Osteocyte (in vitro differentiated cells): ENCODE measurements around the gene ULK2. TPM values are rescaled to one million over a fixed set of nuclear protein-coding genes. Genes with fewer than 3 reads are reported as not detected.
"Not testable (repeated sequence)": the region's sequence is repeated elsewhere in the genome, so short reads cannot be mapped to it uniquely, and the experiment has no call there.

Experiments
- DNase-seq: peaks from one replicate; pipeline ENCODE4 v3.0.0; 2021; ENCODE audit warnings: mixed read lengths; ENCODE audit not compliant: unreplicated experiment; ENCODE audit errors: extremely low spot score
- H3K27ac Mint-ChIP-seq: one replicate; pipeline ENCODE4 v1.8.0; 2021; ENCODE audit warnings: mild to moderate bottlenecking, mixed read lengths; ENCODE audit not compliant: unreplicated experiment
- H3K27me3 Mint-ChIP-seq: one replicate; pipeline ENCODE4 v1.8.0; 2021; ENCODE audit warnings: mixed read lengths; ENCODE audit not compliant: unreplicated experiment
- H3K36me3 Mint-ChIP-seq: one replicate; pipeline ENCODE4 v1.8.0; 2021; ENCODE audit warnings: mixed read lengths; ENCODE audit not compliant: unreplicated experiment
- H3K4me1 Mint-ChIP-seq: one replicate; pipeline ENCODE4 v1.8.0; 2021; ENCODE audit warnings: mixed read lengths; ENCODE audit not compliant: unreplicated experiment
- H3K4me3 Mint-ChIP-seq: one replicate; pipeline ENCODE4 v1.8.0; 2021; ENCODE audit warnings: mild to moderate bottlenecking, moderate library complexity, mixed read lengths; ENCODE audit not compliant: unreplicated experiment
- H3K9me3 Mint-ChIP-seq: one replicate; pipeline ENCODE4 v1.8.0; 2021; ENCODE audit warnings: mixed read lengths; ENCODE audit not compliant: unreplicated experiment
- total RNA-seq: library from RNA; stranded (reverse); gene quantifications from 2 replicates; pipeline ENCODE4 v1.2.1, GENCODE V29; 2021
- TF ChIP-seq, protein P1 (sequence below): fragments of 200-600 bp; sonication (generic); IDR thresholded peaks from 2 replicates; pipeline ENCODE4 v1.5.0; 2021; ENCODE audit warnings: antibody characterized with exemption, mild to moderate bottlenecking, moderate library complexity

ULK2 gene
- total RNA-seq, 1 donor from 2014 or later = 33.3 TPM

DNA sequence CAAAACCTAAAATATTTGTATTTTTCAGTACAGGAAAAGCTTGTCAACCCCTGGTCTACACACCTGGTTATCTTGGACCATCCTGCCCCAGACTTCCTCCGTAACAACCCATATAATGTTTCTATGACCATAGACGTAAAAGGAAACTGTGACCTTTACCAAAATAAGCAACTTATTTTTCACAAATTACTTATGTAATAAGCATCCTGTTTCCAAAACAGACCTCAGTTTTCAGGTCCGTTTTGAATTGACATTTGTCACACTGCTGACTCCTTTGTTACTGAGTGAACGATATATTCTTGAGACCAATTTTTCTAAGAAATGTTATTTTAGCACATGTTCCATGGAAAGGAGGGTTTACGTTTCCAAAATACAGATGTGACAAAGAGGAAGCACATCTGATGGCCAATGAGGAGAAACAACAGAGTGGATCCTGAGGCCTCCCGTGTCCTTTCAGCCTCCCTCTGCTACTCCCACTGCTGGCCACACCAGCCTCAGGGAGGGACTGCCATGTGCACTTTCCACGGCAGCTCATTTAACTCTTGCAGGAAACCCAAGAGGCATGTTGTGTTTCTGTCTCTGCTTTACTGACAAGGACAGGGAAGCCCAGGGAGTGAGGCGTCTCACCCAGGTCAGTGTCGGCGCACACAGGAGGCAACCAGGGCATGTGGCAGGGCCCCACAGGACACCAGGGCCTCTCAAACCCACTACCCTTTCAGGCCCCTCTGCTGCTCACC is 99.5 kb downstream of the ULK2 start:
- Mint-ChIP-seq H3K4me1 (peaks cover 2% of the 10 kb centered on the region), H3K9me3 (no peaks in the 10 kb centered on the region), H3K27ac (no peak overlapping the region), H3K36me3 (peaks cover 8% of the 10 kb centered on the region), H3K27me3 (no peaks in the 10 kb centered on the region), H3K4me3 (no peak overlapping the region)
- DNase-seq = peak; percentile 65
- TF ChIP-seq, protein P1, sequence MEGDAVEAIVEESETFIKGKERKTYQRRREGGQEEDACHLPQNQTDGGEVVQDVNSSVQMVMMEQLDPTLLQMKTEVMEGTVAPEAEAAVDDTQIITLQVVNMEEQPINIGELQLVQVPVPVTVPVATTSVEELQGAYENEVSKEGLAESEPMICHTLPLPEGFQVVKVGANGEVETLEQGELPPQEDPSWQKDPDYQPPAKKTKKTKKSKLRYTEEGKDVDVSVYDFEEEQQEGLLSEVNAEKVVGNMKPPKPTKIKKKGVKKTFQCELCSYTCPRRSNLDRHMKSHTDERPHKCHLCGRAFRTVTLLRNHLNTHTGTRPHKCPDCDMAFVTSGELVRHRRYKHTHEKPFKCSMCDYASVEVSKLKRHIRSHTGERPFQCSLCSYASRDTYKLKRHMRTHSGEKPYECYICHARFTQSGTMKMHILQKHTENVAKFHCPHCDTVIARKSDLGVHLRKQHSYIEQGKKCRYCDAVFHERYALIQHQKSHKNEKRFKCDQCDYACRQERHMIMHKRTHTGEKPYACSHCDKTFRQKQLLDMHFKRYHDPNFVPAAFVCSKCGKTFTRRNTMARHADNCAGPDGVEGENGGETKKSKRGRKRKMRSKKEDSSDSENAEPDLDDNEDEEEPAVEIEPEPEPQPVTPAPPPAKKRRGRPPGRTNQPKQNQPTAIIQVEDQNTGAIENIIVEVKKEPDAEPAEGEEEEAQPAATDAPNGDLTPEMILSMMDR = no peak

DNA sequence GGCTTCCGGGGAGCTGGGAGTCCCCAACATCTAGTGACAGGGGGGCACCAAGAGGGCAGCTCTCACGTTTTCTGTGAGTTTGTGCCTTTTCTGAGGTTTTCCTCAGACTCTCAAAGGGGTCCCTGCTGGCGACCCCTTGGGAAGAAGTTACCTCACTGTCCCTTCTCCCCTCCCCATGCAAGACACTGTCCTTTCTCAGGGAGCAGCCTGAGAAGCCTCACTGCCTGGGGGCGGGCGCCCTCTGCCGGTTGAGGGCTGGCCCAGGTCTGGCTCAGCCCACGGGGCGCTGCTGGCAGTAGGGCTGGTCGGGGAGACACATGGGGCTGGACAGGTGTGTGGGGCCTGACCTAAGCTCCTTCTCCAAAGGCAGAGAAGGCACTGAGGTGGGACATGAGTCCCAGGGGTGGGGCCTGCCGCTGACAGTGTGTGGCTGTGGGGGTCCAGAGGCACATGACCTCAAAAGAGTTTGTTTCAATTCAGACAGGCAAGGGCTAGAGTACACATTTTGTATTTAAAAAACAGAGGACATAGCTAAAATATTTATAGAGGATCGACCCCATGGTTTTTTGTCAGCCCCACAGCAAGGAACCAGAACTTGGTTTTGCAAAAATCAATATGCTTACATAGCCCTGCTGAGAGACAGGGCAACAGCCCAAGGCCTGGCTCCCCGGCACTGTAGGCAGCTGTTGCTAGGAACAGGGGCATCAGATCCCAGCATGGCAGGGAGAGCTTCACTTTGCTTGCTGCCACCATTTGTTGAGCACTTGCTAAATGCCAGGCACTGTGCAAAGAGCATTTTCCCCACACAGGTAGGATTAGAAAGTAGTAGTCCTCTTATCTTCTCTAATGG is 101.1 kb downstream of the ULK2 start:
- Mint-ChIP-seq H3K36me3 (peaks cover 5% of the 10 kb centered on the region), H3K27ac (no peak overlapping the region), H3K4me1 (peaks cover 2% of the 10 kb centered on the region), H3K27me3 (no peaks in the 10 kb centered on the region), H3K4me3 (no peak overlapping the region), H3K9me3 (no peaks in the 10 kb centered on the region)
- TF ChIP-seq, protein P1 = peak; percentile 99
- DNase-seq = peak; percentile 94

DNA sequence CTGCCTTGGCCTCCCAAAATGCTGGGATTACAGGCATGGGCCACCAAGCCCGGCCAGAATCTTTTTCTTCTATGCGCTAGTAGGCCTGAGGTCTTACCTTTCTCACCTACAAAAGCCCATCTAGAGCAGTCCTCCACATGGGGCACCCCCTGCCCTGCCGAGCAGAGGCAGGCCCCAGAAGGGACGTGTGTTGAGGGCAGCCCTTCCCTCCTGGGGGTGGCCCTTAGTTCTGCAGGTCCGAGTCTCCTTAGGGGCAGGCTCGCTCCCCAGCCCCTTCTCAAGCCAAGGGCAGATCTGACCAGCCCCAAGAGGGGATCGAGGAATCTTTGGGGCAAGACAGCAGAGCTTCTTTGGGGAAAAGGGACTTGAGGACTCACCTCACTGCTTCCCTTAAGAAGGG is 101.7 kb downstream of the ULK2 start:
- DNase-seq = peak; percentile 78
- Mint-ChIP-seq H3K27me3 (no peaks in the 10 kb centered on the region), H3K4me3 (no peak overlapping the region), H3K27ac (no peak overlapping the region), H3K4me1 (peaks cover 2% of the 10 kb centered on the region), H3K9me3 (no peaks in the 10 kb centered on the region), H3K36me3 (no peaks in the 10 kb centered on the region)
- TF ChIP-seq, protein P1 = no peak

DNA sequence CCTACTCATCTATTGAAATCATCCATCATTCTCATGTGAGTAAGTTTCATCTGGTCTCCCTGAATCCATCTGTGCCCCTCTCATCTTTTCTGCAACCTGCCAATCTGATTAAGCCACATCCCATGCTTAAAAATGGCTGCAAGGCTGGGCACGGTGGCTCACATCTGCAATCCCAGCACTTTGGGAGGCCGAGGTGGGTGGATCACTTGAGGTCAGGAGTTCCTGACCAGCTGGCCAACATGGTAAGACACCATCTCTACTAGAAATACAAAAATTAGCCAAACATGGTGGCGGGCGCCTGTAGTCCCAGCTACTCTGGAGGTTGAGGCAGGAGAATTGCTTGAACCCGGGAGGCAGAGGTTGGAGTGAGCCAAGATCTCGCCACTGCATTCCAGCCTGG is 103.7 kb downstream of the ULK2 start:
- H3K36me3 Mint-ChIP-seq, H3K4me3 Mint-ChIP-seq, H3K27me3 Mint-ChIP-seq, H3K4me1 Mint-ChIP-seq, H3K27ac Mint-ChIP-seq, H3K9me3 Mint-ChIP-seq, DNase-seq: not testable (repeated sequence)

DNA sequence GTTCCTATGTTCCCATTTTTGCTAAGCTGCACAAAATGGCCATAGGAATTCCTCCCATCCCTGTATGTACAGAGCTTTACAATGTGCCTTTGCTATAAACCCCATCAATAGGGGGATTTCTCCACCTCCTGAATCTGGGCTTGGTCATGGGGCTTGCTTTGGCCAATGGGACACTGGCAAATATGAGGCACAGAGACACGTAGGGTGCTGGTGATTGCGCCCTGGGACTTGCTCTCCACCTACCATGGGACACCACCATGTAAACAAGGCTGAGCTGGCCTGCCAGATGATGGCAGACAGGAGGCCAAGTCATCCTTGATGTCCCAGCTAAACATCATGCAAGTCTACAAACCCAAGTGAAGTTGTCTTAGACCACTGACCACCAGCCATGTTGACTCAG is 104.3 kb downstream of the ULK2 start:
- TF ChIP-seq, protein P1 = no peak
- Mint-ChIP-seq H3K4me1 (peaks cover 2% of the 10 kb centered on the region), H3K27me3 (no peaks in the 10 kb centered on the region), H3K9me3 (no peaks in the 10 kb centered on the region), H3K4me3 (no peak overlapping the region), H3K27ac (no peak overlapping the region), H3K36me3 (no peaks in the 10 kb centered on the region)
- no peak for DNase-seq
